Epithelial cell of proximal tubule (primary cell): ENCODE results near the gene TMEM191C. TPM values are rescaled to one million over a fixed set of nuclear protein-coding genes. Genes with fewer than 3 reads are reported as not detected.
"Not testable (repeated sequence)": the region's sequence is repeated elsewhere in the genome, so short reads cannot be mapped to it uniquely, and the experiment has no call there.

Experiments used
- DNase-seq: peaks from one replicate; pipeline ENCODE4 v3.0.0-alpha.2; 2011; ENCODE audit warnings: low read depth
- H3K4me3 ChIP-seq: 2 replicates; pipeline ENCODE4 v1.5.1; 2011; ENCODE audit warnings: low read depth, mild to moderate bottlenecking, low read length
- total RNA-seq: library from RNA; depleted of rRNA; stranded (reverse); fragments of >200 nt; gene quantifications from 2 replicates; pipeline ENCODE4 v1.2.3, GENCODE V29; 2015

The TMEM191C gene
- total RNA-seq, 1 donor from 2014 or later = 3.8 TPM

- DNase-seq, H3K4me3 ChIP-seq: not testable (repeated sequence)
Observed at GRCh38 chr22:21484039-21484438, 16.9 kb downstream of the TMEM191C start.

DNA sequence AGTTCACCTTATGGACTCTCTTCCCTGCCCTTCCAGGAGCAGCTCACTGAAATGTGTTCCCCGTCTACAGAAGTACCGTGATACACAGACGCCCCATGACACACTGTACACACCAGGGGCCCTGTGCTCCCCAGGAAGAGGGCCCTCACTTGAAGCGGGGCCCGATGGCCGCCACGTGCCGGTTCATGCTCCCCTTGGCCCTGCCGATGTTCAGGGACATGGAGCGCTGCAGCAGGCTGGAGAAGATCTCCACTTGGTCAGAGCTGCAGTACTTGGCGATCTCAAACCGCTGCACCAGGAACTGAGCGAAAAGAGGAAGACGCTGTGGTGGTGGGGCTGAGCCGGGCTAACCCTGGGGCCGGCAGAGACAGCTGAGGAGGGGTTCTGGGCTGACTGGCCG lies 20.5 kb downstream of the TMEM191C start:
- H3K4me3 ChIP-seq, DNase-seq: not testable (repeated sequence)

DNA sequence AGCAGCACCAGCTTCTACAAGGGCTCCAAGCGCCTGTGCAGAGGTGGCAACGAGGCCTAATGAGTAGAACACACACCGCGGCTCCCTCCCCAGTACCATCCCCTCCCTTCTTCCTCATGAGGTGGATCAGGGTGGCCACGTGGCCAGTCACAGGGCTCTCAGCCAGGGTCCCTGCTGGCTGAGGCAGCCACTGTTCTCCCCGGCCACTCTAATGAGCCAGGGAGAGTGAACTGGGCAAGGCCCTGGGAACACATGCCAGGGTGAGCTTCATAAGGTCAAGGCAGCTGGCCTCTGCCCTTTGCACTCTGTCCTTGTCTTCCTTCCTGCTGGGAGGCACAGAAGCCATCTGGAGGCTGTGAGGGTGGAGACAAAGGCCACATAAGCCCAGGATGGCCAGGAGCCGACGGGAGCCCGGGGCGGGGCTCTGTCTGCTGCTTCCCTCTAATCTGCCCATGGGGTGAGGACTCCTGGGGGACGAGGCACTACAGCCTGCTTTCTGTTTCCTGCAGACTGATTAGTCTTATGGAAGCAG lies 22.0 kb downstream of the TMEM191C start:
- not testable (repeated sequence) for H3K4me3 ChIP-seq, DNase-seq

GRCh38 chr22:21490556-21490955 lies 23.4 kb downstream of the TMEM191C start:
- H3K4me3 ChIP-seq, DNase-seq: not testable (repeated sequence)

- not testable (repeated sequence) for DNase-seq
Observed at GRCh38 chr22:21492271-21492670, 25.1 kb downstream of the TMEM191C start.

DNA sequence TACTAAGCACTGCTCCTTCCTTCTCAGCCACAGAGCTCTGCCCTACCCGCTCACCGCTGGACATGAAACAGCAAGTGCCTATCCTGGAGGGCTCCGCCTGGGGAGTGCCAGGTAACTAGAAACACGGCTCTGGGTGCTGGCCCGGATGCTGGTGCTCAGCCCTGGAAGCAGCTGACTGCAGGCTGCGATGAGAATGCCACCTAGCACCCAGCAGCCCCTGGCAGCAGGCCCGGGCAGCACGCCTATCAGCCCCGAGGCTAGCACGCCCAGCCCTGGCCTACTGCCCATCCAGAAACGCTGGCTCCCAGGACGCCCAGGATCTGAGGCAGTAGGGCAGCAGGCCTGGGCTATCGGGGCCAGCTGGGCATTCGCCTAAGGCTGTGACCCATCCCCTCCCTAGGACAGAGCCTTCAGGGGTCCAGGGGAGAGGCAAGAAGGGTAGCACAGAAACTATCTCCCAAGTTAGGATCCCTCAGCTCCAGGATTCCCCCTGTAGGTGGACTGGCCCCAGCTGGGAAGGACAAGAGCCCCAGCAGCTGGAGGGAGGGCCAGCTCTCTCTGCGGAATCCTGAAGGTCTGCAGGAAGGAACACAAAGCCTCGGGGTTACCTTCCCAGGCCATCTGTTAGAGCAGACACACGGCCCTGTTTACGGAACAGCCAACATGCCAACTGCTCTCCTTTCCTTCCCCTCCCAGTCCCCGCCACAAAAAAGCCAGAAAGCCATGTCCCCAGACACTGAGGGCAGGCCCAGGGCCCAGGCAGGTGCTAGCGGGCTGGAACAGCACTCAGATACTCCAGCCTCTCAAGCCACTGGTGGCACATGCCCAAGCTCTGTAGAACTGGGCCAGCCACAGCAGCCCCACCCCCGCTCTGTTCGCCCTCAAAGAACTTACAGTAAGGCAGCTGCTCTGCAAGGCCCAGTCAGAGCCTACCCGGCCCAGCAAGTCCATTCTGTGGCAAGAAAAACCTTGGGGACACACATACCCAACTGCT lies 26.9 kb downstream of the TMEM191C start:
- DNase-seq = not testable (repeated sequence)

More at GRCh38 chr22:21492271-21492670, 25.1 kb downstream of the TMEM191C start:
- H3K4me3 ChIP-seq = not testable (repeated sequence)

GRCh38 chr22:21497984-21498383 lies 30.8 kb downstream of the TMEM191C start:
- not testable (repeated sequence) for DNase-seq

More for the DNA sequence above, 26.9 kb downstream of the TMEM191C start:
- H3K4me3 ChIP-seq = not testable (repeated sequence)

GRCh38 chr22:21498489-21498888 lies 31.3 kb downstream of the TMEM191C start:
- not testable (repeated sequence) for DNase-seq, H3K4me3 ChIP-seq

More at GRCh38 chr22:21497984-21498383, 30.8 kb downstream of the TMEM191C start:
- H3K4me3 ChIP-seq = not testable (repeated sequence)

DNA sequence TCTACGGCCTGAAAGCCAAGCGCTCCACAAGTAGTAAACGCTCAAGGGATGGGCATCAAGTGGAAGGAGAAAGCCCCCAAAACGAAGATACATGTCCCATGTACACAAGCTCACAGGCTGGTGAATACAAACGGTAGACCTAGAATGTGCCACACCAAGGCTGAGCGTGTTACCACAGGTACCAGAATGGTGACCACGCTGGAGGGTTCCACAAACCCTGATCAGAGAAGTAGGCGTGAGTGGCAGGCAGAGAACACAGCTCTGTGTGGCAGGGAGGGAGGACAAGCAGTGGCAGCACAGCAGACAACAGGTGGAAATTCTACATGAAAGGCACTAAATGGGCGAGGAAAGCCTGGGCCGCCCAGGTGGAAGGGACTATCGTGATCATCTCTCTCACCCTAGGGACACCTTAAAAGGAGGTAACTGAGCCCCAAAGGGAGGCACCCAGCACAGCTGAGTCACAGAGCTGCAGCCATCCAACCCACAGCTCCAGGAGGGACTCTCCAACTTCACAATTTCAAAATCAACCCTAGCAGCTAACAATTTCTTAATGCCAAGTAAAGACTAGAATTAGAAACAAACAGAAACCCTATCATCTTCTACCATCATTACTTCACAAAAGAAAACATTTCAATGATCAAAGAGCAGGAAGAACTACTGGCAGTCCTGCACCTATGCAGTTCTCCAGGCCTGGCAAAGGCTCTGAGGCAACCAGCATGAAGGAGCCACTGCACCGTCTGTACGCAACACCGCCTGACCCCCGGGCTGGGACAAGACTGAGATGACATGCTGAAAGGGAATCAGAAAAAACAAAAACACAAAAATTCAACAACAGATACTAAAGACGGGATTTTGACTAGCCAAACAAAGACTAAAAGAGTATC lies 32.7 kb downstream of the TMEM191C start:
- H3K4me3 ChIP-seq, DNase-seq: not testable (repeated sequence)

DNA sequence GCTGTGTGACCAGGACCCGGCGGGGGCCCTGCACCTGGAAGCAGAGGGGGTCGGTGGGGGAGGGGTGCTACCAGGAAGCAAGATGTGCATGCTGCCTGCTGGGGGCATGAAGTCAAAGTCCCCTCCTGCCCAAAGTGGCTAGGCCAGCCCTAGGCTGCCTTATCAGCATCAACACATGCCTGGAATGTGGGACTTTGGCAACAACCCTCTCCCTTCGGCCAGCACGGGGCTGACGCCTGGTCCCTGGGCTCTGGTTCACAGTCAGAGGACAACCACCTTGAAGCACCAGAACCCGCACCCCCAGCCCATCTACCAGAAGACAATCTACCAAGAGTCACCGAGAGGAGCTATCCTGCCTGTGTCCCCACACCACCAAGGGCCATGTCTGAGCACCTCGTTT lies 43.2 kb downstream of the TMEM191C start:
- not testable (repeated sequence) for H3K4me3 ChIP-seq, DNase-seq

- DNase-seq, H3K4me3 ChIP-seq: not testable (repeated sequence)
Observed at GRCh38 chr22:21512022-21512421, 44.8 kb downstream of the TMEM191C start.

DNA sequence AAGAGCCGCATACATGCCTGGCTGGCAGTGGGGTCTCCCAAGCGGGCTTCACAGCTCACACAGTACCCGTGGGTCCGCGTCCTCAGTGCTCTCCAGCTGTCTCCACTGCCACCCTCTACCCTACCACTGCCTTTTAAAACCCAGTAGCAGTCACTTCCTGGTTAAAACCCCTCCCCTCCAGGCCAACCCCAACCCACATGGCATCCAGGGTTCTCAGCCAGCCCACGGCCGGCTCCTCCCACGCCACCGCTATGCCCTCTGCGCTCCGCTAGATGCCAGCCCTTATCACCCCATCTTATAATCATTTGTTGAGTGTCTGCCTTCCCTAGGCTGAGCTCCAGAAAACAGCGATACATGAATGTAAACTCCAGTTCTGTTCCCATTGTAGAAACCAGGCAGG lies 46.9 kb downstream of the TMEM191C start:
- not testable (repeated sequence) for H3K4me3 ChIP-seq, DNase-seq

DNA sequence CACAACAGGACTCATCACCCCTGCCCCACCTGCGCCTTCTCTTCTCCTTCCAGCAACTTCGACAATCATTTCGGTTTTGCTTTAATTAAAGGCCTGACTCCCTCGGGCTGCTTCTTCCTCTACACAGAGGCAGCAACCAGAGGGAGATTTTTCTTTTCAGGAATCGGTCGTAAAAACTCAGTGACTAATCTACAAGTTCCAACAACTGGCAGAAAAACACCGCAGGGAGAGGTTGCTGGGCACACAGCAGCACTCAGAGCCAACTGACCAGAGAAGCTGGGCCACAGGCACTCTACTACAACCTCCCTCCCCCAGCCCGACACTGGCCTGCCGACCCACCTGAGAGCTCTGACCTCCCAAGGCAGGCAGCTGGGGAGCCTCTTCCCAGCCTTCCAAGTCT lies 48.0 kb downstream of the TMEM191C start:
- not testable (repeated sequence) for H3K4me3 ChIP-seq, DNase-seq

GRCh38 chr22:21516522-21516921 lies 49.3 kb downstream of the TMEM191C start:
- H3K4me3 ChIP-seq = not testable (repeated sequence)

DNA sequence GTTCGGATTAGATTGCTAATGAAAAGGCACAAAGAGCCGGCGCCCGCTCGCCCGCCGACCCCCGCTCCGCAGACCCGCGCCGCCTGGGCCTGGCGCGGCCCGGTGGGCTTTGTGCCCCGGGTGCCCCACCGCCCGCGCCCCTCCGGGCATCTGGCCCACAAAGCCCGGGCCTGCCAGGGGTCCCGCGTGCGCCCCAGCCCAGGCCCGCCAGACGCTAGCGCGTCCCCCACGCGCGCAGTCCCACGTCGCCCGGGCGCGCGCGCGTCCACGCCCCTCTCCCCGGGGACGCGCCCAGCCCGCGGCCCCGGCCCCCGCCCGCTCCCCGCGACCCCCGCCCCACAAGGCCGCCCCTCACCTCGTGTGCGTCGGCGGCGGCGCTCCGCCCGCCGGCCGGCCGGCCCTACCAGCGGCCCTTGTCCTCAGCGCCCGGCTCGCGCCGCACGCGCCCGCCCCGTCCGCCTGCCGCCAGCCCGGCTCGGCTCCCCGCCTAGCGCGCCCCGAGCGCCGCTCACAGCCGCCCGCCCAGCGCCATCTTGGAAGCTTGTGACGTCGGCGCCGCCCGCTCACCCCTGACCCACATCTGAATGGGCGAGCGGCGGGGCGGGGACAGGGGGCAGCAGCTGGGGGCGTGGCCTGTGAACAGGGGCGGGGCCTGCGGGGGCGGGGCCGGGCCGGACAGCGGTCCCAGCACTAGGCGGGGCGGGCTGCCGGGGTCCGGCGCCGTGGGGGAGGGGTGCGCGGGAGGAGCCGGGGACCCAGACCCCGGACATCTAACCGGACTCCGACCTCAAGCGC lies 50.0 kb downstream of the TMEM191C start:
- not testable (repeated sequence) for DNase-seq, H3K4me3 ChIP-seq

More at GRCh38 chr22:21516522-21516921, 49.3 kb downstream of the TMEM191C start:
- DNase-seq = not testable (repeated sequence)
